ENCODE results near the gene CTNNA3.
"Not testable (repeated sequence)": the region's sequence is repeated elsewhere in the genome, so short reads cannot be mapped to it uniquely, and the experiment has no call there.

CTNNA3 gene

GRCh38 chr10:67696029-67696428 lies at the start of gene CTNNA3:
TSS of gene CTNNA3 (minus strand) at chr10:67696195.
- no peak for DNase-seq

DNA sequence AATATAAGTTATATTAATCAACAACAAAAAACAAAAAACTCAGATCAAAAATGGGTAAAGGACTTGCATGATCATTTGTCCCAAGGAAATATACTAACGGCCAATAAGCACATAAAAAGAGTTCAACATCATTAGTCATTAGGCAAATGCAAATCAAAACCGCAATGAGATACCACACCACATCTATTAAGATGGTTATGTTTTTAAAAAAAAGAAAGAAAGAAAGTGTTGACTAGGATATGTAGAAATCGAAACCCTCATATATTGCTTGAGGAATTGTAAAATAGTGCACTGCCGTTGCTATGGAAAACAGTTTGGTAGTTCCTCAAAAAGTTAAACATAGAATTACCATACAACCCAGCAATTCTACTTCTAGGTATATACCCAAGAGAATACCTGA lies 39.4 kb upstream of the CTNNA3 start:
- no peak for DNase-seq

- no peak for DNase-seq
Measured at GRCh38 chr10:67733511-67733910, 37.5 kb upstream of the CTNNA3 start.

DNA sequence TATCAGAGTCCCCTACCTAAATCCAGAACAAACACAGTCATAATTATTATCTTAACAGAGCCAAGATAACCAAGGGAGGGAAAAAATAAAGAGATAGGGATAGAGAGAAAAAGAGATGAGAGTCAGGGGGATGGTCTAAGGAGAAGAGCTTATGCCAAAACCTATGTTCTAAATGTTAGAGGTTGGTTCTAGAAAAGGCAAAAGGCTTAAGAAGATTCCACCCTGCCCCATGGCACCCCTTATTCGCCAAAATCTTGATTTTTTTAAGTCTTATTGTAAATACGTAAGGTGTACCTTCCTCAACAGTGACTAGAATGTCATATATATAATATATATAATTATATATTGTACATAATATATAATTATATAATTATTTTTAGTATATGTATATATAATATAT lies 29.6 kb upstream of the CTNNA3 start:
- DNase-seq, result no peak

DNA sequence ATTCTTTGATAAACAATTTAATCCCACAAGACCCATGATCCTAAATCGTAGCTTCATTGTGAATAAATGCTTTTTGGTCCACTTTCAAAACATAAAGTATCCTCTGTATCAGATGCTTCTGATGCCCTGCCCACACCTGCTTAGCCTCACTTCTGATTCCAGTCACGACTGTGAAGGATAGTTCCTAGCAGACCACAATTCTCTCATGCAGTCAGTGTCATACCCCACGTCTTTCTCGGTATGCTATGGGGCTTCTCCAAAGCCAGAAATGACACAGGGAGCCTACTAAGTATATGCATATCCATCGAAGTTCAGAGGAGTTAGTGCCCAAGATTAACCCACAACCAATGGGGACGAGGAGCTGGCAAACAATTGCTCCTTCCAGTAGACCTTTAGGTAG lies 27.6 kb upstream of the CTNNA3 start:
- no peak for DNase-seq

DNA sequence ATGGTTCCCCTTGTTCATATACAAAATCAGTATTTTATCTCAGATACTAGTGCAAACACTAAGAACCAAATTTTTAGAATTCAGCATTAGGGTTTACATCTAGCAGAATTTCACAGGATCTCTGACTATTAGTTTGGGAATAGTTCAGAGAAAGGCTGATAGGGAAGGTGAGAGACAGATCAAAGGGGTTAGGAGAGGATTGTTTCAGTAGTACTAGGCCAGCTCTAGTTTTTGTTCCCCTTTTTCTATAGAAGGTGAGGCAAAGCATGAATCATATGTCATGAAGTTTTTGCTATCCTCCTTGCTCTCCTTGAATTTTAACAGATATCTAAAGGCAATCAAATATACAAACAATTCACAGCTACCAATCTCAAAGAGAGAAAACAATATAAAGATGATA lies 26.1 kb upstream of the CTNNA3 start:
- no peak for DNase-seq

- not testable (repeated sequence) for DNase-seq
Measured at GRCh38 chr10:67716455-67716854, 20.5 kb upstream of the CTNNA3 start.

DNA sequence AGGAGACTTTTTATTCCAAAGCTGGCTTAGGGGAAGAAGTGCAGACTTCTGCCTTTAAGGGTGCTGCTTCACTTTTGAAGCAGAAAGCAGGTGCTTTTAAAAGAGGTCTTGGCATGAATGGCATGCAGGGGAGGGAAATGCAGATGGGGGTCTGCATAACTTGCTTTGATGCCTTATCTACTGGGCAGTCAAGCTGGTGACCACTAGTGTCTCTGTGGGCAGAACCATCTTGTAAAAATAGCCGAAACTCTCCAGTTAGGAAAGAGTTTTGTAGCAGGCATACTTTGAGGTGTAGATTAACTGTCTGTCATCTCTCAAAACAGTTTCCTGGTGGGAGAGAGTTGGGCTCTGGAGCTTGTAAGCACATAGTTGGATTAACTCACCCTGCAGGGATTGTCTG lies 9.9 kb upstream of the CTNNA3 start:
- DNase-seq, result no peak

DNA sequence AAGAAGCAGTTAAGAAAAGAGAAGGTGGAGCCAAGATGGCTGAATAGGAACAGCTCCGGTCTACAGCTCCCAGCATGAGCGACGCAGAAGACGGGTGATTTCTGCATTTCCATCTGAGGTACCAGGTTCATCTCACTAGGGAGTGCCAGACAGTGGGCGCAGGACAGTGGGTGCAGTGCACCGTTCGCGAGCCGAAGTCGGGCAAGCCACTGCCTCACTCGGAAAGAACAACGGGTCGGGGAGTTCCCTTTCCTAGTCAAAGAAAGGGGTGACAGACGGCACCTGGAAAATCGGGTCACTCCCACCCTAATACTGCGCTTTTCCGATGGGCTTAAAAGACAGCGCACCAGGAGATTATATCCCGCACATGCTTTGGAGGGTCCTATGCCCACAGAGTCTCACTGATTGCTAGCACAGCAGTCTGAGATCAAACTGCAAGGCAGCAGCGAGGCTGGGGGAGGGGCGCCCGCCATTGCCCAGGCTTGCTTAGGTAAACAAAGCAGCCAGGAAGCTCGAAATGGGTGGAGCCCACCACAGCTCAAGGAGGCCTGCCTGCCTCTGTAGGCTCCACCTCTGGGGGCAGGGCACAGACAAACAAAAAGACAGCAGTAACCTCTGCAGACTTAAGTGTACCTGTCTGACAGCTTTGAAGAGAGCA lies 3.7 kb upstream of the CTNNA3 start:
- not testable (repeated sequence) for DNase-seq

- no peak for DNase-seq
Measured at GRCh38 chr10:67698164-67698563, 2.2 kb upstream of the CTNNA3 start.

GRCh38 chr10:67697724-67698131 lies 1.7 kb upstream of the CTNNA3 start:
- DNase-seq, result no peak

DNA sequence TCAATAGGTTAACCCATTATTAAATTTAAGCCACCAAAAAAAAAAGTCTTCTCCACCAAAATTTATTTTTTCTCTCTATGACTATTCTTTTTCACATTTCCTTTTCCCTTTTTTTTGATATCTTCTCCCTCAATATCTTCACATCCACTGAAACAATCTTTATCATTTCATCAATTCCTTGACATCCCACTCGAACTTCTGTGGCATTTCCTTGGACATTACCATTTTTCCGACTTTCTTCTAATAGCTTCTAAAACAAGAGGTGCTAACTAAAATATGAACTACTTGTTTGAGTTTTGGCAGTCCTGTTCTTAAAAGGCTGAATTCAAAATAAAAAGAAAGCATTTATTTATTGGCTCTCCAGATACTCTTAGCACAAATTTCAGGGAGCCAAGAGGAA lies 684 bp upstream of the CTNNA3 start:
- DNase-seq, result no peak

DNA sequence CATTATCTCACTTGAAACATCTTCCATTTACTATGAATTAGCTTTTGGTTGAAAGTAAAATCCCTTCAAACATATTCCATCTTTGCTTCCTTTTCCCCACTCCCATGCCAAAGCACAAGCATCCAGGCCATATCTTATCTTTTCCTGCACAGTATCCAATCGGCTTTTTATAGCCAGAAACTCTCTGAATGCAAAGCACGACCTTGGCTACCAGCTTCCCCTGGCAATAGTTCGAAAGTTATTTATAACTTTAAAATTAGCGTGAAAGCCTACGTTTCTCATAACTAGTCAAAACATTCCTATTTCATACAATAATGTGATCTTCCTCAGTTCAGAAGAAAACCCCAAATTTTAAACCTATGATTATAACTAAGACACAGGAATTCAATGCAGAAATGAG lies 440 bp downstream of the CTNNA3 start:
- no peak for DNase-seq

DNA sequence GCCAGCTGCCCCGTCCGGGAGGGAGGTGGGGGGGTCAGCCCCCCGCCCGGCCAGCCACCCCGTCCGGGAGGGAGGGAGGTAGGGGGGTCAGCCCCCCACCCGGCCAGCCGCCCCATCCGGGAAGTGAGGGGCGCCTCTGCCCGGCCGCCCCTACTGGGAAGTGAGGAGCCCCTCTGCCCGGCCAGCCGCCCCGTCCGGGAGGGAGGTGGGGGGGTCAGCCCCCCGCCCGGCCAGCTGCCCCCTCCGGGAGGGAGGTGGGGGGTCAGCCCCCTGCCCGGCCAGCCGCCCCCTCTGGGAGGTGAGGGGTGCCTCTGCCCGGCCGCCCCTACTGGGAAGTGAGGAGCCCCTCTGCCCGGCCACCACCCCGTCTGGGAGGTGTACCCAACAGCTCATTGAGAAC lies 4.1 kb downstream of the CTNNA3 start:
- not testable (repeated sequence) for DNase-seq

GRCh38 chr10:67690540-67690939 lies 5.5 kb downstream of the CTNNA3 start:
- not testable (repeated sequence) for DNase-seq

DNA sequence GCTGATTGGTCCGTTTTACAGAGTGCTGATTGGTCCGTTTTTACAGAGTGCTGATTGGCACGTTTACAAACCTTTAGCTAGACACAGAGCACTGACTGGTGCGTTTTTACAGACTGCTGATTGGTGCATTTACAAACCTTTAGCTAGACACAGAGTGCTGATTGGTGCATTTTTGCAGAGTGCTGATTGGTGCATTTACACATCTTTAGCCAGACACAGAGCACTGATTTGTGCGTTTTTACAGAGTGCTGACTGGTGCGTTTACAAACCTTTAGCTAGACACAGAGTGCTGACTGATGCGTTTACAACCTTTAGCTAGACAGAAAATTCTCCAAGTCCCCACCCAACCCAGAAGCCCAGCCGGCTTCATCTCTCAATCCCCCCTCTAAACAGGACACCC lies 11.9 kb downstream of the CTNNA3 start:
- DNase-seq, result not testable (repeated sequence)

DNA sequence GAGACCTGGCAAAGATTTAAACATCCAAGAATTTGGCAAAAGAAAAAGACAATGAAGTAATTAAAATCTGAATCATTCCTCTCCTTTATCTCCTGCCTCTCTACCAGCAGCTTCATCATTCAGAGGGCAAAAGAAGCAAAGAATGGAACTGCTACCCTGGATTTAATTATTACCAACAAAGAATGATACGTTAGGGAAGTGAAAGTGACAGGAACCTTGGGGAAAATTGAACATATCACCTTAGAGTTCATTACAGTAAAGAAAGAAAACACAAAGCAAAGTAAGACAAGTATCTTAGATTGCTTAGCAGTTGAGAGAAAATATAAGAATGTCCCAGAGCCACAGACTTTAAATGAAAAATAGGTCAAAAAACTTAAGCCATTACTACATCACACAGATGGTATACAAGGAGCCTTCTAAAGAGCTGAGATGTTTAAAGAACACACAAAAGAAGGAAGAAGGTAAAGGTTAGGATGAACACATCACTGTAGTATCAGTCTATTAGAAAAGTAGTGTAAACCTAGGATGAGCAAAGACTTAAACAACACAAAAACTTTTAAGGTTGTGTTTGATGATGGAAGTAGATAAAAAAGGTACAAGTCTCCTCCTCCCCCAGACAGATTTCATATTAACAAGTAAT lies 17.5 kb downstream of the CTNNA3 start:
- DNase-seq, result no peak

DNA sequence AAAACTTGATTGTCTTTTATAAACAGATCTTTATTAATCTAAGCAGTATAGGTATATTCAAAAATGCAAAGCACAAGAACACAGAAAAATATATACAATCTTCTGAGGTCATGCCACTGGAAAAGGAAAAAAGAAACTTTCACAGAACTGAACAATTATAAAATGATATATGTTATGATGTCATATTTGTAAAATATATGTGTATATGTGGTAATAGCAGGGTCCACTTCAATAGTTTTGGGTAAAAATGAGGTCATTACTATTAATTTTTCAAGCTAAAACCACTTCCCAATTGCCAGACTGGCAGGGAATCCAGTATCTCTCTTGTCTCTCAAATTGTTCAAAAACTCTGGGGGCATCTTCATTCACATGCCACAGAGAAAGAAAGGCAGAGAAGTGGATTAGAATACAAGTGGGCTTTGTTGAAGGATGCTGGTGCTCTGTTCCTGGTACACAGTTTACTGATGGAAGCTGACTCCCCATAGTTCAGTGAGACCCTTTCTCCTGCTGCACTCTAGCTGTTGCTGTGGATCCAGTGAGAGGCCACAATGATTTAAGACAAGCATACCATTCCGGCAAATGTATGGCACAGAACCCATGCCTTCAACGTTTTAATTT lies 19.7 kb downstream of the CTNNA3 start:
- no peak for DNase-seq

GRCh38 chr10:67670401-67670800 lies 25.6 kb downstream of the CTNNA3 start:
- no peak for DNase-seq

DNA sequence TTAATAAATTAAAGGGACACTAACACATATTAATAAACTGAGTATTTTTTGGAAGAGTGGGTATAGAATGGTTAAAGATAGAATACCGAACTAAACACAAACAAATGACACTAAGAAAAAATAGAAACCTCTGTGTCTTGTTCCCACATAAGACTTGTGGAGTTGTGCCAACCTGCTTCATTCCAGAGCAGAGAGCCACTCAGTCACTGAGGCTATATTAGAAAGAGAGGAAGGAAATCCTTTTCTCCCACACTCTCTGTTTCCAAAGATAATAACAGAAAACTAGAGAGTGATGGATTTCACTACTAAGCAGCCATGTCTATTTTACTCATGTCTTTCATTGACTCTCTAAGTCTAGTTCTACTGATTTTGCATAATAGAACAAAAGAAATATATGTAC lies 26.0 kb downstream of the CTNNA3 start:
- no peak for DNase-seq

GRCh38 chr10:67668448-67668847 lies 27.5 kb downstream of the CTNNA3 start:
- DNase-seq, result no peak

GRCh38 chr10:67667035-67667425 lies 29.0 kb downstream of the CTNNA3 start:
- DNase-seq, result no peak

DNA sequence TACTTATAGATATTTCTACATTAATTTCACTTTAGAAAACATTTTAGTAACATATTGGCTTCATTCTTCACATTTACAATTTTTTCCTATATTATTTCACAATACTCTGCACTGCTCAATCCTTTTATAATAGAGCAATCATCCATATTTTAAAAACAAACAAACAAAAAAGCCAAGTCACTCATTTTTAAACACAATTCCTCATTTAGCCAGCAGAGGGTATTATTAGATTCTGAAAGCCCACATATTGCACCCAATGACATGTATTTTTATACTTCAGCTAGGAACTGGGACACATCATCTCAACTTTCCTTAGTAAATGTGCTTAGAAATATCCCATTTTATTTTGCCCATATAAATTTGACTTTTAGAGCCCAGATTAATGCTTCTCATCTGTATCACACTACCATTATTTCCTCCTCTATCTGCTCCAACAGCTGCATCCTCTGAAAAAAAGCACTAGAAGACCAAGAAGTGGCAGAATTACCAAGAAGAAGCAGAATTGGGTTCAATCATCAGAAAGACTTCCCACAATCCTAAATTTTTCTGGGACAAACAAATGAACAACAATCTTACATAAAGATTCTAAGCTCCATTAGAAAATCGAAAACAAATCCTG lies 29.5 kb downstream of the CTNNA3 start:
- DNase-seq, result no peak

DNA sequence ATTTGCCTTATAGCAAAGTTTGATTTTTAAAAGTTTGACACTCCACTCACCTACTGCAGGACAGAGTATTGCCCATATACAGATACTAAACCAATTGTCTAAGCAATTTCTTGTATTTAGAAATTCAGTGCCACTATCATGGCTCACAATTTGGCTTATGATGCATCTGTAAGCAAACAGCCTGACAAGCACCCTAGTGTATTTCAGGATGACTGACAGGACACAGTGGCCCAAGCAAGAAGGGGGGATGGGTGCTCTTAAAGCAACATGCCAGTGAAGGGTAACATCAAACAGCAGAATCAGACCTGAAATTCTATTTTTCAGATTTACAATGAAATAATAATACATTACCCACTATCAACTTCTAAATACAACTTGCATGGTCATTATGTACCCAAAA lies 30.5 kb downstream of the CTNNA3 start:
- DNase-seq, result no peak

Measured in T1000 (cell line).